ENCODE data around the gene LAMTOR5. TPM values are rescaled to one million over a fixed set of nuclear protein-coding genes. Genes with fewer than 3 reads are reported as not detected.

The LAMTOR5 gene
- total and polyA plus RNA-seq, 2 of the 4 experiments (the other 2 are of a cell fraction), result 159 to 369 TPM

DNA sequence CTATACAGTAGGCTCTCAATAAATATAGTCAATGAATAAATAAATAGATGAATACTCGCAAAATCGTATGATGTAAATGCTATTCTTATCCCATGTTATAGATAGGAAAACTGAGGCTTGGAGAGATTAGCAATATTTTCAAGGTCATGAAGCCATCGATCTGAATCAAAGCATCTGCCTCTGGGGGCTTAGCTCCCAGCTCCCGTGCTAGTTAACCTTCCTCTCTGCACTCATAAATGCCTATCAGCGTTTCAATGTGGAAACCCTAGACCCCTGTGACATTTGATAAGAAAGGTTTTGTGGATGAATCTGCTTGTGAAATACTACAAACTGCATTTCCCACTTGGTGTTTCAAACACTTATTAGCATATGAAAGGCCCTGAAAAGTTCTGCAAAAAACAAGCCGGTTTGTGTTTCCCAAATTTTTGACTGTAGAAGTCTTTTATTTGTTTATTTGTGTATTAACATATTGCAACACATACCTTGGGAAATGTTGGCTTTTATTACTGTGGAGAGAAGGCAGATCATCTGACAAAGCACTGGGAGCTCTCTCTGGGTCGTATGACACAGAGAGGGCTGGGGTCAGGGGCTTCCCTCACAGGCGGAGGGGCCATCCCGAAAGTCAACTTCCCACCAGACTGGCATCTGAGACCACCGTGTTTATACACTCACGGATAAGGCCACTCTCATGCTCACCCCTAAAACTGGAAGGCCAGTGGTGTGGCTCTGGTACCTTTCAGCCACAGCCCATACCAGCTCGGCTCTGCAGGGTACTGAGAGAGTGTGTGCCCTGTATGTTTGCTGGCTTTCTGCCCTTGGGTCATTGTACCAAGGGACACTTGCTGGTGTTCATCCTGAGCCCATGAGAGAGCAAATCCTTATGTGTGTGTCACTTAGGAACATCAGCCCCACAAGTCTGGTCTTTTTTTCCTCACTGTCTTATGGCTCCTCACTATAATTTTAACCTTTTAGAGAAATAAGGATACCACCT lies 42.5 kb upstream of the LAMTOR5 start:
- CTCF ChIA-PET, result no interaction called here
- H3K27ac ChIP-seq (ENCODE audit: insufficient read depth, low read length), result no peak overlapping the region
- H3K4me2 ChIP-seq (ENCODE audit: low read depth, low read length), result no peak overlapping the region
- WGBS, 2 experiments (ENCODE audit: extremely low coverage in 2 of 2, insufficient read length in 1 of 2), result no CpG with 5 or more reads among the region's 12 CpGs
- H4K5ac ChIP-seq (ENCODE audit: low read depth, low read length), result no peak overlapping the region
- no peak overlapping the region for H2AK5ac ChIP-seq (ENCODE audit: low read depth, low read length)
- H3K56ac ChIP-seq (ENCODE audit: extremely low read depth, insufficient read depth, low read length), result no peak overlapping the region
- H2AK9ac ChIP-seq (replicated peaks; ENCODE audit: low read depth, low read length, poor library complexity), result no peak overlapping the region
- no peak for DNase-seq
- no peak overlapping the region for H3K14ac ChIP-seq (replicated peaks; ENCODE audit: low read depth, low read length)
- ATAC-seq (ENCODE audit: low read depth), result no peak
- no peak overlapping the region for H2BK5ac ChIP-seq (ENCODE audit: low read depth, low read length, poor library complexity, severe bottlenecking)
- H2BK20ac ChIP-seq (ENCODE audit: low read depth, low read length), result no peak overlapping the region
- in situ Hi-C loops (cut with MboI; ENCODE audit: low sequenced_read_pairs) (no loop called here), intact Hi-C loops (cut with micrococcal nuclease) (no loop called here), dilution Hi-C loops (cut with HindIII; ENCODE audit: low sequenced_read_pairs, unreplicated experiment) (no loop called here)
- H3K23ac ChIP-seq (ENCODE audit: low read depth, low read length), result no peak overlapping the region
- H4K91ac ChIP-seq (ENCODE audit: insufficient read depth, low read depth, low read length), result no peak overlapping the region
- TF ChIP-seq RFX5 (IDR thresholded peaks at IDR 0.05; ENCODE audit: low read depth, low read length) (no peak), CTCF (conservative IDR thresholded peaks at IDR 0.05; ENCODE audit: low read depth, low read length) (no peak), ELK1 (IDR thresholded peaks at IDR 0.05; ENCODE audit: borderline replicate concordance, low read depth, low read length) (no peak), CEBPB (IDR thresholded peaks at IDR 0.05; ENCODE audit: low read depth, low read length) (0 out of 2 replicates have a peak, but pooled peaks have one; percentile 18), MAZ (IDR thresholded peaks at IDR 0.05; ENCODE audit: borderline replicate concordance, low read depth, low read length) (no peak)
- peaks cover 69% of the 10 kb centered on the region for H3K27me3 ChIP-seq (ENCODE audit: control insufficient read depth, insufficient read depth, low read length)
- H4K8ac ChIP-seq (ENCODE audit: low read depth in 2 of 2, low read length in 2 of 2), result no peak overlapping the region
- H3K9me3 ChIP-seq (ENCODE audit: control insufficient read depth, insufficient read depth, low read length), result no peaks in the 10 kb centered on the region
- H3K9ac ChIP-seq (ENCODE audit: low read depth, low read length), result no peak overlapping the region
- H3K4ac ChIP-seq (ENCODE audit: low read depth, low read length), result no peak overlapping the region
- H4K20me1 ChIP-seq (ENCODE audit: insufficient read depth, low read length), result no peaks in the 10 kb centered on the region
- no peak overlapping the region for H2BK120ac ChIP-seq (ENCODE audit: low read depth, low read length)
- no peaks in the 10 kb centered on the region for H3K9me1 ChIP-seq (ENCODE audit: insufficient read depth, low read length)
- BruUV-seq (replicated peaks), result no TSS peak
- no peaks in the 10 kb centered on the region for H3K79me1 ChIP-seq (ENCODE audit: low read depth in 1 of 2, low read length in 2 of 2)
- POLR2A ChIA-PET (ENCODE audit: unreplicated experiment), result no interaction called here
- no peak overlapping the region for H3K4me3 ChIP-seq (ENCODE audit: insufficient read depth, low read depth, low read length)
- no peaks in the 10 kb centered on the region for H3K4me1 ChIP-seq (ENCODE audit: control insufficient read depth, insufficient read depth, low read length)
- no peaks in the 10 kb centered on the region for H3K36me3 ChIP-seq (ENCODE audit: control insufficient read depth, insufficient read depth, low read length)
- no peak overlapping the region for H3K18ac ChIP-seq (ENCODE audit: low read depth, low read length)
- no peak overlapping the region for H2BK15ac ChIP-seq (ENCODE audit: low read depth, low read length)
- H2AFZ ChIP-seq (replicated peaks; ENCODE audit: low read length, poor library complexity), result no peak overlapping the region
